ENCODE measurements around the gene AK1. TPM values are rescaled to one million over a fixed set of nuclear protein-coding genes. Genes with fewer than 3 reads are reported as not detected.

AK1 gene
- total and polyA plus RNA-seq, 2 of the 13 experiments (the other 11 are each of a cell fraction or from before 2014, with no cell fraction given) = 19.1 to 32.8 TPM

- peak; percentile 71 for TF ChIP-seq ARID5B (CRISPR knock-in tag; IDR thresholded peaks at IDR 0.05)
- 0 out of 2 replicates have a peak, but pooled peaks have one; percentile 43 for TF ChIP-seq MLX (CRISPR knock-in tag; IDR thresholded peaks at IDR 0.05)
- no peak for TF ChIP-seq KIAA2018 (CRISPR knock-in tag; IDR thresholded peaks at IDR 0.05; ENCODE audit: borderline replicate concordance)
- no peak for TF ChIP-seq HOXA9 (CRISPR knock-in tag; IDR thresholded peaks at IDR 0.05; ENCODE audit: borderline replicate concordance)
- no peak for TF ChIP-seq ATAD3A (CRISPR knock-in tag; IDR thresholded peaks at IDR 0.05)
- no peak for TF ChIP-seq RERE (CRISPR knock-in tag; IDR thresholded peaks at IDR 0.05; ENCODE audit: low read depth)
- TF ChIP-seq MYNN (CRISPR knock-in tag; IDR thresholded peaks at IDR 0.05; ENCODE audit: low read depth) = 0 out of 2 replicates have a peak, but pooled peaks have one; percentile 39
- no peak for TF ChIP-seq CSRNP1 (CRISPR knock-in tag; IDR thresholded peaks at IDR 0.05)
Observed at GRCh38 chr9:127897193-127897692, 19.8 kb upstream of the AK1 start (continued).

Data from HepG2 (cell line).